ENCODE results near the gene SPRED2.

Gene SPRED2

DNA sequence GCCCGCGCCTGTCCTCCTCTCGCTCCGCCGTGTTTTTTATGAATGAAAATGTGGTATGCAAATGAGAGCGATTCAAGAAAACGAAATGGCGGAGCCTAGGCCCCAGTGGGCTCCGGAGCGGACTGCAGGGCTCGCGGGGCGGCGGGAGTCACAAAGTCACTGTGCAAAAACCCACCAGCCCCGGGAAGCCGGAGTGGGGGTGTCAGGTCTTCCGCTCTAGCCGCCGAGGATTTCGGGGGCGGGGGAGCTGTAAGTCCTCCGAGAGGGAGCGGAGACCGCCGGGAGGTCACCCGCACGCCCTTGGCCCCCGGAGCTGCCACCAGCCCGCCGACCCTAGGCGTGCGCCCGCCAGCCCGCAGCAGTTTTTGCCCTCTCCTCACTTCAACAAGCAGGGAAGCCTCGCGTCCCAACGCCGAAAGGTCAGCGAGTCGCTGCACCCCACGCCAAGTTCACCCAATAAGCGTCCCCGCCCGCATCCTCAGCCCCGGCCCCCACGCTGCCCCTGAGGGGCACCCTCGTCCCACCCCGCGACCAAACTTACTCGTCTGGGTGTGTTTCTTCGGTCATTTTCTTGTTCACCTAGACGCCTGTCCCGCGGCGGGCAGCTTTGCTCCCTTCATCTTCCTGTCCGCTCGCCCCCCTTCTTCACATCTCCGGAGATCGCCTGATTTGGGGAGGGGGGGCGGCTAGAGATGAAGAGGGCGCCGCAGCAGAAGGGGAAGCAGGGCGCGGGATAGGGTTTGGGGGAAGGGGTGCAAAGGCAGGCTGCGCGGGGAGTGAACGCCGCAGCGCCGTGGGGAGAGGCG lies 775 bp downstream of the SPRED2 start:
- H3K27ac ChIP-seq = peak overlapping the region; percentile 88
- no peak for TF ChIP-seq CTCF (conservative IDR thresholded peaks at IDR 0.05)

DNA sequence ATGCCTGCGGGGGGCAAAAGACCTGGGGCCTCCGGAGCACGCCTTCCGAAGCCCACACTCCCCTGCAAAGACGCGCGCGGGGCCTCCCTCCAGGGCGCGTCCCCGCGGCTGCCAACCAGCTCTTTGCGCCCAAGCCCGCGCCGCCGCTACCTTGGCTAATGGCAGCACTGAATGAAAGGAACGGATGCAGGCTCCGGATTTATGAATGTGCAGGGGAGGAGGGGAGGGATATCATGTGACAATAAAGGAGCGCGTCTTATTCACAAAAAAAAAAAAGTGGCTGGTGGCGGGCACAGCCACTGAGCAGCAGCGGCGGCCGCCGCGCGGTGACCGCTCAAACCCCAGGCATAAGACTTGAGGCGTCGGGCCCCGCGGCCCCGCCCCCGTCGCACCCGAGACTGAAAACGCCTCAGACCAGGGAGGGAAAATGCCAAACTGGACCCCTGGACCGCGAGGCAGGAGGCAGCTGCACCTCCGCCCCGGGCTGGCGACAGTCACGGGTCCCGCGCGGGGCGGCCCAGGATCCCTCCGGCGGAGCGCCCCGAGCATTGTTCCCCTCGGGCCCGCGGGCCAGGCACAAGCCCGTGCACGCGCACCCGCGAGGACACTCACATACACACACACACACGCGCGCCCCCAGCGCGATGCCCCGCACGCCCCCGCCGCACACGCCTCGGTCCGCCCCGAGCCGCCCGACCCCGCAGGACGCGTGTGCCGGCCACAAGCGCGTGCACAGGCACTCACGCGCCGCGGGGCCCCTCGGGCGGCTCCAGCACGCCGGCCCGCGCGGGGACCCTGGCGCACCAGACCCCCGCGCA lies 1.6 kb downstream of the SPRED2 start:
- TF ChIP-seq CTCF (conservative IDR thresholded peaks at IDR 0.05) = peak; percentile 16; the same call in 1 of the 2 replicates
- H3K27ac ChIP-seq = peak overlapping the region; percentile 88

DNA sequence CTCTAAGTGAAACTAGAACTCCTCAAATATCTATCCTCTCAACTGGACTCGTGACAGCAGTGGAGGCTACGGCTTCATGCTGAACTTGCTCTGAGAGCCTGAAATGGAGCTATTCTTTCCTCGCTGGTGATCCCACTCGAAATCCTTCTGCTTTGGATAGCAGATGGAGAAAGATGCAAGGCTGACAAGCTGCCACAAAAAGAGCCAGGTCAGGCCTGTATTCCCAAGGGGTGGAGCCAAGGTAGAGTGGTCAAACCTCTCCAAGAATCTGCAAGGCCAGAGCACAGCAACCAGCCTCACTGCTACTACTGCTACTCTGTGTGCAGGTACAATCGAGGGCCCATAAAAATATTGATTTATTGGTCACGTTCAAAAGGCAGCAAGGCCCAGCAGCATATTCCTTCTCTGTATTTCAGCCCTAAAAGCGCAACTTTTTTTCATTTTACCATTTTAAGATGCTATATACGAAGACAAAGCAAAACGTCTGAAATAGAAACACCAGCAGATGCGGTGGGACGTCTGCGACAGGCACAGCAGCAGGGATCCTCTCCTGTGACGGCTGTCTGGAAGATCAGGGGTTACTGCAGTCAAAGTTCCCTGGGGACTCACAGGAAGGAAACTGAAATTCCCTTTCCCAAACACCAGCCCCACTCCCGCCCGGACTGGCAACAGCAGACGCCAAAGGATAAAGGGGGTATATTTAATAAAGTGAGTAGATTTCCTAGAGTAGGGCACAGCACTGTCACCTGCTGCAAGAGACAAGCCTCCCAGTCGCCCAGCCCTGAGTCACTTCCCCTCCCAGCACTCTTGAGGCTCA lies 2.4 kb downstream of the SPRED2 start:
- H3K27ac ChIP-seq = peak overlapping the region; percentile 88
- no peak for TF ChIP-seq CTCF (conservative IDR thresholded peaks at IDR 0.05)

- H3K27ac ChIP-seq = no peak overlapping the region
- no peak for TF ChIP-seq CTCF (conservative IDR thresholded peaks at IDR 0.05)
Observed at GRCh38 chr2:65427532-65427931, 4.9 kb downstream of the SPRED2 start.

DNA sequence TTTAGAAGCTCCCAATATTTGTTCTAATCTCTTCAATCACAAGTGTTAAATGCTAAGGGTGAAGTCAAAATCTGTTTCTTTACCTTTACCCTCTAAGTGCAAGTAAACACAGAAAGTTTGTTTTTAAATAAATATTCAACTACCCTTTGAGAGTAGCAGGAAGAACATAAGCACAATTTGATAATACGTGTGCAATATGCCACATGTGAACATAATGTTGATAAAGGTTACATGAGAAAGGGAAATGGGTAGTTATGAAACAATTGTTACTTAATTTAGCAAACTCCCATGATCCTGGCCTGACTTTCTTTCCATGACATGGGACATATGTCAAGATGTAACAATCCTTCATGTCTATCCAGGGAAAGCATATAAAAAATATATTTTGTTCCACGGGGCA lies 7.1 kb downstream of the SPRED2 start:
- TF ChIP-seq CTCF (conservative IDR thresholded peaks at IDR 0.05) = no peak
- H3K27ac ChIP-seq = no peak overlapping the region

DNA sequence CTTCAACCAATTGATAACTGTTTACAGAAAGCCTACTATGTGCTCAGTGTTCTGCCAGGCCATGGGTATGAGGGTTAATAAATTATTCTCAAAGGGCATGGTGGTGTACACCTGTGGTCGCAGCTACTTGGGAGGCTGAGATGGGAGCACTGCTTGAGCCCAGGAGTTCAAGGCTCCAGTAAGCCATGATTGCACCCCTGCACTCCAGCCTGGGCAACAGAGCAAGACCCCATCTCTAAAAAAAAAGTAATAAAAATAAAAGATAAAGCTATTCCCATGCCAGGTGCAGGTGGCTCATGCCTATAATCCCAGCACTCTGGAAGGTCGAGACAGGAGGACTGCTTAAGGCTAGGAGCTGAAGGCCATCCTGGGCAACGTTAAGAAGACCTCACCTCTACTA lies 8.0 kb downstream of the SPRED2 start:
- no peak for TF ChIP-seq CTCF (conservative IDR thresholded peaks at IDR 0.05)
- no peak overlapping the region for H3K27ac ChIP-seq

- peak overlapping the region; percentile 64 for H3K27ac ChIP-seq
- no peak for TF ChIP-seq CTCF (conservative IDR thresholded peaks at IDR 0.05)
Observed at GRCh38 chr2:65421432-65421748, 11.0 kb downstream of the SPRED2 start.

All from VCaP (cell line).